GM12878 (cell line): ENCODE measurements around the gene COL21A1. TPM values are rescaled to one million over a fixed set of nuclear protein-coding genes. Genes with fewer than 3 reads are reported as not detected.

Experiments
- ATAC-seq: fragments of 200-7000 bp; cut with Tn5 transposase; 3 replicates; pipeline ENCODE4 v1.9.1; 2020; ENCODE audit warnings: mild to moderate bottlenecking, moderate library complexity
- BruUV-seq: library from RNA; stranded (reverse); fragments of 400-500 nt; replicated peaks from 2 replicates; lab custom pipeline; 2021; lab: Mats Ljungman, UMichigan
- CTCF ChIA-PET: fragments of 300-600 bp; sonication (Branson Sonifier 250); formaldehyde crosslinking; extraction: SDS; loops from one replicate; lab custom pipeline; 2021; ENCODE audit warnings: inconsistent platforms; lab: Yijun Ruan, JAX
- POLR2A ChIA-PET: fragments of 350-600 bp; formaldehyde crosslinking; extraction: SDS; loops from one replicate; lab custom pipeline; 2021; ENCODE audit warnings: inconsistent platforms; lab: Charles Lee
- RAD21 ChIA-PET: fragments of 300-600 bp; sonication (Branson Sonifier 250); formaldehyde crosslinking; loops from one replicate; lab custom pipeline; 2023; ENCODE audit warnings: antibody characterized with exemption; ENCODE audit not compliant: unreplicated experiment; lab: Charles Lee
- SMC1A ChIA-PET: fragments of 300-600 bp; sonication (Branson Sonifier 250); formaldehyde crosslinking; loops from one replicate; lab custom pipeline; 2023; ENCODE audit not compliant: unreplicated experiment, uncharacterized antibody; lab: Charles Lee
- DNase-seq: peaks from one replicate; pipeline ENCODE4 v3.0.0-alpha.2; 2011; ENCODE audit warnings: low read depth, low spot score
- FAIRE-seq: peaks from 3 replicates; lab custom pipeline; 2011; peaks lifted over from hg19 to GRCh38; lab: Jason Lieb, UNC
- H2AFZ ChIP-seq: 2 replicates; pipeline ENCODE4 v1.6.0; 2011; ENCODE audit warnings: low read depth, low read length, control low read depth; ENCODE audit not compliant: control insufficient read depth
- H3K27ac ChIP-seq: 2 replicates; pipeline ENCODE4 v1.5.1; 2011; ENCODE audit warnings: control low read depth; ENCODE audit not compliant: control insufficient read depth, insufficient read depth
- H3K27me3 ChIP-seq, 2 experiments: replicated peaks in 1 of 2; 2 replicates each; pipeline versions ENCODE4 v1.6.0 to v1.6.1; 2011; ENCODE audit warnings: low read length in 1 of 2; ENCODE audit not compliant: control insufficient read depth in 2 of 2, insufficient read depth in 2 of 2
- H3K36me3 ChIP-seq, 2 experiments: 2 replicates each; pipeline ENCODE4 v1.5.1; 2011; ENCODE audit warnings: low read length in 1 of 2; ENCODE audit not compliant: control insufficient read depth in 2 of 2, insufficient read depth in 2 of 2
- H3K4me1 ChIP-seq: 2 replicates; pipeline ENCODE4 v1.6.1; 2011; ENCODE audit warnings: mild to moderate bottlenecking, low read length, moderate library complexity, mixed read lengths; ENCODE audit not compliant: control insufficient read depth, insufficient read depth
- H3K4me2 ChIP-seq: 2 replicates; pipeline ENCODE4 v1.6.0; 2011; ENCODE audit warnings: control low read depth; ENCODE audit not compliant: control insufficient read depth, insufficient read depth
- H3K4me3 ChIP-seq: fragments of 200-600 bp; sonication (generic); 2 replicates; pipeline ENCODE4 v1.5.1; 2016
- H3K79me2 ChIP-seq: 2 replicates; pipeline ENCODE4 v1.6.0; 2011; ENCODE audit warnings: low read length; ENCODE audit not compliant: control insufficient read depth, insufficient read depth
- H3K9ac ChIP-seq: 2 replicates; pipeline ENCODE4 v1.8.0; 2011; ENCODE audit warnings: low read length, control low read depth, mixed read lengths; ENCODE audit not compliant: control insufficient read depth, insufficient read depth
- H3K9me3 ChIP-seq: replicated peaks from 3 replicates; pipeline ENCODE4 v1.5.1; 2011; ENCODE audit warnings: mild to moderate bottlenecking, low read length; ENCODE audit not compliant: control insufficient read depth, insufficient read depth
- H4K20me1 ChIP-seq: 2 replicates; pipeline ENCODE4 v1.6.0; 2011; ENCODE audit not compliant: control insufficient read depth, insufficient read depth
- ATF2 ChIP-seq: IDR thresholded peaks from 2 replicates; pipeline ENCODE4 v1.6.1; 2012; ENCODE audit warnings: low read length, inconsistent platforms
- CBX5 ChIP-seq: sonication (generic); IDR thresholded peaks from 2 replicates; pipeline ENCODE4 v1.6.1; 2016; ENCODE audit warnings: low read depth, moderate library complexity, mild to moderate bottlenecking, inconsistent platforms
- CEBPZ ChIP-seq: fragments of 150-350 bp; IDR thresholded peaks from 2 replicates; pipeline ENCODE4 v1.6.1; 2016; ENCODE audit warnings: low read depth, low read length
- HSF1 ChIP-seq: fragments of 150-350 bp; IDR thresholded peaks from 2 replicates; pipeline ENCODE4 v1.6.1; 2014; ENCODE audit warnings: mild to moderate bottlenecking, low read depth, low read length
- KDM1A ChIP-seq: fragments of 200-600 bp; sonication (generic); IDR thresholded peaks from 2 replicates; pipeline ENCODE4 v1.6.1; 2016; ENCODE audit warnings: borderline replicate concordance
- MAX ChIP-seq: IDR thresholded peaks from 2 replicates; pipeline ENCODE4 v1.6.1; 2012; ENCODE audit warnings: low read depth, low read length, improper control_type of control experiment
- RAD51 ChIP-seq: fragments of 450-650 bp; IDR thresholded peaks from 2 replicates; pipeline ENCODE4 v1.6.1; 2016; ENCODE audit warnings: moderate library complexity, mild to moderate bottlenecking, inconsistent platforms
- RELA ChIP-seq: fragments of 450-650 bp; IDR thresholded peaks from 2 replicates; pipeline ENCODE4 v1.8.0; 2014; ENCODE audit warnings: borderline replicate concordance; ENCODE audit not compliant: partially characterized antibody
- RFX5 ChIP-seq: IDR thresholded peaks from 2 replicates; pipeline ENCODE4 v1.6.1; 2011; ENCODE audit warnings: low read depth, low read length, improper control_type of control experiment
- SP1 ChIP-seq: IDR thresholded peaks from one replicate; pipeline ENCODE4 v1.6.1; 2011; ENCODE audit warnings: low read depth, low read length
- SRF ChIP-seq, 2 experiments: IDR thresholded peaks; 2 replicates each; pipeline ENCODE4 v1.6.1; 2011; ENCODE audit warnings: low read depth in 2 of 2, low read length in 2 of 2, mild to moderate bottlenecking in 1 of 2, moderate library complexity in 1 of 2
- SUZ12 ChIP-seq: fragments of 200-600 bp; sonication (generic); IDR thresholded peaks from one replicate; pipeline ENCODE4 v1.6.1; 2018; ENCODE audit warnings: antibody characterized with exemption, mild to moderate bottlenecking; ENCODE audit not compliant: unreplicated experiment
- TARDBP ChIP-seq: IDR thresholded peaks from 2 replicates; pipeline ENCODE4 v1.6.1; 2016; ENCODE audit warnings: borderline replicate concordance
- TCF12 ChIP-seq: IDR thresholded peaks from 2 replicates; pipeline ENCODE4 v1.6.1; 2011; ENCODE audit warnings: low read depth, mild to moderate bottlenecking, low read length
- ZSCAN29 ChIP-seq: fragments of 450-650 bp; IDR thresholded peaks from 2 replicates; pipeline ENCODE4 v1.6.1; 2017; ENCODE audit warnings: mild to moderate bottlenecking, moderate library complexity
- ZZZ3 ChIP-seq: IDR thresholded peaks from 2 replicates; pipeline ENCODE4 v1.6.1; 2011; ENCODE audit warnings: low read depth; ENCODE audit not compliant: control insufficient read depth, insufficient read length
- WGBS: methylation state at CpG from one replicate; pipeline ENCODE4 v1.1.6; 2016; ENCODE audit warnings: low lambda C conversion rate; ENCODE audit not compliant: insufficient replicate concordance, insufficient coverage; ENCODE audit errors: missing lambda C conversion rate; 5-methylcytosine and 5-hydroxymethylcytosine counted together
- in situ Hi-C: fragments of 300-500 bp; cut with MboI; formaldehyde crosslinking; loops from 9 replicates; pipeline ENCODE4 v1.14.3; 2018; ENCODE audit warnings: mixed read lengths
- intact Hi-C: fragments of 100-400 bp; cut with micrococcal nuclease; formaldehyde crosslinking; loops from one replicate; pipeline ENCODE4 v1.14.2; 2022; ENCODE audit not compliant: unreplicated experiment
- polyA plus RNA-seq, 11 experiments: library from polyadenylated mRNA; depleted of rRNA in 4 of 11; unstranded in 6 of 11; stranded (reverse) in 5 of 11; fragments of >200 nt; fragmentation: Nextera tagmentation in 4 of 11; fragmentation: Illumina TruSeq in 1 of 11; extraction: Ambion mirVana in 4 of 11; extraction: Trizol in 1 of 11; gene quantifications; 1 replicate in 1 of 11; 2 replicates in 10 of 11; pipeline versions ENCODE4 v1.2.1 to v1.2.3, GENCODE V29; 2011 to 2016; ENCODE audit warnings: inconsistent platforms in 2 of 11, missing spikeins in 2 of 11, low read depth in 1 of 11
- total RNA-seq, 4 experiments: library from RNA; depleted of rRNA in 3 of 4; stranded (reverse); fragments of >200 nt in 3 of 4; fragmentation: Illumina TruSeq in 1 of 4; extraction: Trizol in 1 of 4; gene quantifications; 2 replicates each; pipeline versions ENCODE4 v1.2.1 to v1.2.3, GENCODE V29; 2013 to 2021

COL21A1 gene
- total and polyA plus RNA-seq, 10 of the 15 experiments (the other 5 are each of a cell fraction or from before 2014, with no cell fraction given): 0.10 TPM; not detected in 9

- TF ChIP-seq ATF2 (0 out of 2 replicates have a peak, but pooled peaks have one; percentile 28), HSF1 (no peak), MAX (no peak), CBX5 (no peak), RELA (no peak), KDM1A (no peak), TCF12 (no peak), SP1 (no peak)
- TF ChIP-seq, all 136 proteins: peak for 6
Observed at GRCh38 chr6:56243518-56244070, 3.8 kb downstream of the COL21A1 start (continued).

- in situ Hi-C loops (no loop called here), intact Hi-C loops (no loop called here)
- peaks cover 0 to 2% of the 10 kb centered on the region in 2 experiments; a peak in 1 of 4 replicates for H3K27me3 ChIP-seq
- no peaks in the 10 kb centered on the region for H3K4me1 ChIP-seq
- no peak overlapping the region for H2AFZ ChIP-seq
- SMC1A ChIA-PET: no interaction called here
- H3K36me3 ChIP-seq: no peaks in the 10 kb centered on the region
- H3K4me3 ChIP-seq: no peak overlapping the region
- no peak for FAIRE-seq
- WGBS: 0% methylated on average over 2 of the region's 2 CpGs
- POLR2A ChIA-PET: no interaction called here
- no peak for ATAC-seq
- BruUV-seq: no TSS peak
- H4K20me1 ChIP-seq: no peaks in the 10 kb centered on the region
- no peak overlapping the region for H3K27ac ChIP-seq
- no peak for TF ChIP-seq SRF (IDR thresholded peaks at IDR 0.05; ENCODE audit: low read depth in 2 of 2, low read length in 2 of 2)
- no peak for TF ChIP-seq RAD51
- TF ChIP-seq CEBPZ: no peak
- no peak for TF ChIP-seq TARDBP
- TF ChIP-seq SUZ12: no peak
- TF ChIP-seq RFX5: no peak
- TF ChIP-seq ZSCAN29: no peak
- no peak for TF ChIP-seq ZZZ3
- no peaks in the 10 kb centered on the region for H3K9me3 ChIP-seq
- RAD21 ChIA-PET: no interaction called here
- H3K9ac ChIP-seq: no peak overlapping the region
- no peaks in the 10 kb centered on the region for H3K79me2 ChIP-seq
- no peak for DNase-seq
- H3K4me2 ChIP-seq: no peak overlapping the region
- CTCF ChIA-PET: interaction anchor here (0.7 kb wide), 1 partner anchor 9 kb away, joined by 3 read pairs; no protein-coding TSS in a partner anchor
Observed at GRCh38 chr6:56242346-56242745, 5.0 kb downstream of the COL21A1 start.
